Osteocyte (in vitro differentiated cells): ENCODE measurements around the gene TMEM258. TPM values are rescaled to one million over a fixed set of nuclear protein-coding genes. Genes with fewer than 3 reads are reported as not detected.

Source experiments
- DNase-seq: peaks from one replicate; pipeline ENCODE4 v3.0.0; 2021; ENCODE audit warnings: mixed read lengths; ENCODE audit not compliant: unreplicated experiment; ENCODE audit errors: extremely low spot score
- H3K27ac Mint-ChIP-seq: one replicate; pipeline ENCODE4 v1.8.0; 2021; ENCODE audit warnings: mild to moderate bottlenecking, mixed read lengths; ENCODE audit not compliant: unreplicated experiment
- H3K27me3 Mint-ChIP-seq: one replicate; pipeline ENCODE4 v1.8.0; 2021; ENCODE audit warnings: mixed read lengths; ENCODE audit not compliant: unreplicated experiment
- H3K36me3 Mint-ChIP-seq: one replicate; pipeline ENCODE4 v1.8.0; 2021; ENCODE audit warnings: mixed read lengths; ENCODE audit not compliant: unreplicated experiment
- H3K4me1 Mint-ChIP-seq: one replicate; pipeline ENCODE4 v1.8.0; 2021; ENCODE audit warnings: mixed read lengths; ENCODE audit not compliant: unreplicated experiment
- H3K4me3 Mint-ChIP-seq: one replicate; pipeline ENCODE4 v1.8.0; 2021; ENCODE audit warnings: mild to moderate bottlenecking, moderate library complexity, mixed read lengths; ENCODE audit not compliant: unreplicated experiment
- H3K9me3 Mint-ChIP-seq: one replicate; pipeline ENCODE4 v1.8.0; 2021; ENCODE audit warnings: mixed read lengths; ENCODE audit not compliant: unreplicated experiment
- total RNA-seq: library from RNA; stranded (reverse); gene quantifications from 2 replicates; pipeline ENCODE4 v1.2.1, GENCODE V29; 2021
- TF ChIP-seq, protein P1 (sequence below): fragments of 200-600 bp; sonication (generic); IDR thresholded peaks from 2 replicates; pipeline ENCODE4 v1.5.0; 2021; ENCODE audit warnings: antibody characterized with exemption, mild to moderate bottlenecking, moderate library complexity

Gene TMEM258
- total RNA-seq, 1 donor from 2014 or later, result 137 TPM

DNA sequence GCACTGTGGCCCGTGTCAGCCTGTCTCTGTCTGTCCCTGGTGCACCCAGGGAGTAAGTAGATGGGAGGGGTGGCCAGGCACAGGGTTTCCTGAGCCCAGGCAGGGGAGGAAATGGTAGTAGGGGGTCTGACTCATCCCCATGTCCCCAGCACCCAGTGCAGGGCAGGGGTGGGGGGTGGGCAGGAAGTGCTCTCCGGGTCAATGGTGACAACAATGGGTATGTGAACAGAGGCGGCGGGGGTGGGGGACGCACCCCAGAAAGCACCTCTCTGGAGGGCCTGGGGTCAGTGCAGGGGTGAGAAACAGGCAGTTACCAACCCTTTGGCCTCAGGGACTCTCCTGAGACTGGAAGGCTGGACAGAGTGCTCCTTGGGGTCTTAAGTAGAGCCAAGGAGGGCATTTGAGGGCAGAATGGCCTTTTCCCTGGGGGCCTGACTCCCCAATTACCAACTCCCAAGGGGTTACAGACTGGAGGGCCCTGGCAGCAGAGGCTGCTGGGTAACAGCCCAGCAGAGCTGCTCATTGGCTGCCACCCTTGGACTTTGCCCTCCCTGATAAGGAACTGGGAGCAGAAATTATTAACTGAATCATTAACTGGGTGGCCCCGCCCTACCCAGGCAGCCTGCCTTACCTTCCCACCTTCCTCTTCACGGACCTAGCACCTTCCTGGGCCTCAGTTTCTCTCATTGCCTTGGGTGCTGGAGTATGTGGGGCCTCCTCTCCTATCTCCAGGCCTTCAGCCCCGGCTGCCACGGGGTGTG is 35.8 kb downstream of the TMEM258 start:
- no peaks in the 10 kb centered on the region for H3K36me3 Mint-ChIP-seq
- H3K4me3 Mint-ChIP-seq, result no peak overlapping the region
- no peaks in the 10 kb centered on the region for H3K27me3 Mint-ChIP-seq
- DNase-seq, result no peak
- no peaks in the 10 kb centered on the region for H3K9me3 Mint-ChIP-seq
- no peak overlapping the region for H3K27ac Mint-ChIP-seq
- H3K4me1 Mint-ChIP-seq, result peaks cover 19% of the 10 kb centered on the region
- TF ChIP-seq, protein P1, sequence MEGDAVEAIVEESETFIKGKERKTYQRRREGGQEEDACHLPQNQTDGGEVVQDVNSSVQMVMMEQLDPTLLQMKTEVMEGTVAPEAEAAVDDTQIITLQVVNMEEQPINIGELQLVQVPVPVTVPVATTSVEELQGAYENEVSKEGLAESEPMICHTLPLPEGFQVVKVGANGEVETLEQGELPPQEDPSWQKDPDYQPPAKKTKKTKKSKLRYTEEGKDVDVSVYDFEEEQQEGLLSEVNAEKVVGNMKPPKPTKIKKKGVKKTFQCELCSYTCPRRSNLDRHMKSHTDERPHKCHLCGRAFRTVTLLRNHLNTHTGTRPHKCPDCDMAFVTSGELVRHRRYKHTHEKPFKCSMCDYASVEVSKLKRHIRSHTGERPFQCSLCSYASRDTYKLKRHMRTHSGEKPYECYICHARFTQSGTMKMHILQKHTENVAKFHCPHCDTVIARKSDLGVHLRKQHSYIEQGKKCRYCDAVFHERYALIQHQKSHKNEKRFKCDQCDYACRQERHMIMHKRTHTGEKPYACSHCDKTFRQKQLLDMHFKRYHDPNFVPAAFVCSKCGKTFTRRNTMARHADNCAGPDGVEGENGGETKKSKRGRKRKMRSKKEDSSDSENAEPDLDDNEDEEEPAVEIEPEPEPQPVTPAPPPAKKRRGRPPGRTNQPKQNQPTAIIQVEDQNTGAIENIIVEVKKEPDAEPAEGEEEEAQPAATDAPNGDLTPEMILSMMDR, result no peak

DNA sequence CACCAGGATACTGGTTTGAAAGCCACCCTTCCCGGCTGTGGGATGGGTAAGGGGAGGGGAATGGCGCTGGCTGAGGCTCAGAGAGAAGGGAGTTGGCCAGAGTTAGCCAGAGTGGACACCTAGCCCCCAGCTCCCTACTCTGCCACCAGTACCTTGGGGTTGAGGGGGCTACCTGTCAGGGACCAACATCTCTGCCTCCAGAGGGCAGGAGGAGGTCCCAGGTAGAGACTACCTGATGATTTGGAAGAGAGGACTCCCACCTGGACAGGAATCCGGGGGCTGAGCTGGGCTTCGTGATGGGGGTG is 36.3 kb downstream of the TMEM258 start:
- Mint-ChIP-seq H3K36me3 (no peaks in the 10 kb centered on the region), H3K4me1 (peaks cover 18% of the 10 kb centered on the region), H3K4me3 (no peak overlapping the region), H3K9me3 (no peaks in the 10 kb centered on the region), H3K27me3 (no peaks in the 10 kb centered on the region), H3K27ac (no peak overlapping the region)
- no peak for DNase-seq
- TF ChIP-seq, protein P1, result no peak

DNA sequence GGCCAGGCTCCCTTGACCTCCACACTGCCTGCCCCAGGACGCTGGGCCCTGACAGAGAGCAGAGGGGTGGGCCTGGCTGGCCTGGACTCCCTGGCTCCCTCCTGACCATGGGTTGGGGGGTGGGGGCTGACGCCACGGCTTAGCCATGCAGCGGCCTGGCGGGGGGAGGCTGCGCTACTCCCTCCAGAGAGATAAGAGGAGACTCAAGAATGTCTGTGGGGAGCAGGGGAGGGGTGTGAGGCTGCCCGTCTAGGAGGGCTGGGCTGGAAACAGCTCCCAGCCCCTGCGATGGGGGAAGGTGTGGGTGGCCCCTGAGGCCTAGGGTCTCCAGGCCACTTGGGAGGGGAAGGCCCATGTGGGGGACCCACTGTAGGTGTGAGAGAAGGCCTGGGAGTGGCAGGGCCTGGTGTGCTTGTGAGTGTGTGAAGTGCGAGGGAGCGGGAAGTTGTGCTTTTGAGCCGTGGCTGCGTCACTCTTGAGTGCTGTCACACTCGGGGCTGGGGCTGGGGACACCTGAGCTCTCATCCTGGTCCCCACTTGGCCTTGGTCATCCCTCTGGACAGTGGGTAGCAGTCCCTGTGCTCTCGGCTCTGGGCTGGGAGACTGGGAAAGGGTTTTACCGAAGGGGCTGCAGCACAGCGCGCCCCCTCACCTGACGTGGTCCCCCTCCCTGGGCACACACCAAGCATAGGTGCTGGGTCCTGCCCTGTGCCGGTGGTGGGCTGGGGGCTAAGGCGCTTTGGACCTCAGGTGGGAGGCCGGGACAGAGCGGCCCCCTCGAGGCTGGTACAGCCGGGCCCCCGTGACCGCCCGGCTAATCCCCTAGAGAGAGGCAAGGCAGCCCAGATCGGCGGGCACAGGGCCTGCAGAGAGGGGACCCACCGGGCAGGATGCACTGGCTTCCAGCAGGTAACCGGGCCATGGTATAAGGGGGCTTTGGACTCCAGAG is 37.6 kb downstream of the TMEM258 start:
- TF ChIP-seq, protein P1, result no peak
- H3K4me1 Mint-ChIP-seq, result peaks cover 18% of the 10 kb centered on the region
- H3K4me3 Mint-ChIP-seq, result no peak overlapping the region
- H3K36me3 Mint-ChIP-seq, result no peaks in the 10 kb centered on the region
- no peak for DNase-seq
- no peak overlapping the region for H3K27ac Mint-ChIP-seq
- H3K27me3 Mint-ChIP-seq, result no peaks in the 10 kb centered on the region
- H3K9me3 Mint-ChIP-seq, result no peaks in the 10 kb centered on the region

DNA sequence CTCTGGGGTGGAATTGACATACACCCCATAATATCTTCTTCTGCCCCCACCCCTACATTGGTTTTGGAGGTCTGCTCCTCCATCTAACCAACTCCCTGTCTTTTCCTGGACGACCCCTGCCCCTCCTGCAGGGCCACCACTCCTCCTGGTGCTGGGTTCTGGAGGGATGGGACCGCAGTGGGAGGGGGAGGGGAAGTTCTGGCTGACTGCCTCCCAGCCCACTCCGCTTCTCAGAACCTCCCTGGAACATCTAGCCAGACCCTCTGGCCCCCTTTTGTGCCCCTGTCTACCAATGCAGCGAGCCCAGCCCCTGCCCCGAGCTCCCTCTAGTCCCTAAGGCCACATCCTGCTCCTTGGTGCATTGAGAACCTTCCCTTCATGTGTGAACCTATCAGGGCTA is 38.7 kb downstream of the TMEM258 start:
- H3K4me1 Mint-ChIP-seq, result peaks cover 23% of the 10 kb centered on the region
- TF ChIP-seq, protein P1, result no peak
- no peak overlapping the region for H3K27ac Mint-ChIP-seq
- no peaks in the 10 kb centered on the region for H3K9me3 Mint-ChIP-seq
- peak overlapping the region; percentile 66 for H3K4me3 Mint-ChIP-seq
- no peaks in the 10 kb centered on the region for H3K36me3 Mint-ChIP-seq
- H3K27me3 Mint-ChIP-seq, result no peaks in the 10 kb centered on the region
- no peak for DNase-seq

DNA sequence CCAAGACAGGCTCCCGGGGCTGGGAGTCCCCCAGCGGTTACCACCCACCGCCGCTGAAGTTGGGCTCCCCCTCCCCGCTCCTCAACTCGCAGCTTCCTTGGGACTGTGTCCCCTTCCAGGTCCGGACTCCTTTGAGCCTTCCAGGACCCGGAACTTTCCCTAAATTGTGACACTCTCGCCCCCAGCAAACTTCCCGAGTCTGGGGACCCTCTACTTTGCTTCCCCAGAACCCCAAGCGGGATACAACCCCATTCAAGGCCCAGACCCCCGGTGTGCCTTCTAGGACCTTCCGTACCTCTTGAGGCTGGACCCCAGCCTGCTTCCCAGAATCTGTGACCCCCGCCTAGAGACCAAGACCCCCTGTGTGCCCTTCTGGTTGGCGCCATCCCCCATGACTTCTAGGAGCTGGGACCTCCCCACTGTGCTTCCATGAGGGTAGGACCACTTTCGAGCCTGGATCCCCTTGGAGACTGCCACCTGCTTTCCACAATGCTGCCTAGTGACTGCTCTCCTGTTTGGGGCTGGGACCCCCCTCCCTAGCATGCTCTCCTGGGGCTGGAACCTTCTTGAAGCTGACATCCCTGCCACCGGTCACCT is 39.4 kb downstream of the TMEM258 start:
- TF ChIP-seq, protein P1, result no peak
- Mint-ChIP-seq H3K27me3 (no peaks in the 10 kb centered on the region), H3K27ac (no peak overlapping the region), H3K4me1 (peaks cover 23% of the 10 kb centered on the region), H3K9me3 (no peaks in the 10 kb centered on the region), H3K4me3 (peak overlapping the region; percentile 66), H3K36me3 (no peaks in the 10 kb centered on the region)
- no peak for DNase-seq
